ENCODE results near the gene PRR23A.

- TF ChIP-seq, protein P1, sequence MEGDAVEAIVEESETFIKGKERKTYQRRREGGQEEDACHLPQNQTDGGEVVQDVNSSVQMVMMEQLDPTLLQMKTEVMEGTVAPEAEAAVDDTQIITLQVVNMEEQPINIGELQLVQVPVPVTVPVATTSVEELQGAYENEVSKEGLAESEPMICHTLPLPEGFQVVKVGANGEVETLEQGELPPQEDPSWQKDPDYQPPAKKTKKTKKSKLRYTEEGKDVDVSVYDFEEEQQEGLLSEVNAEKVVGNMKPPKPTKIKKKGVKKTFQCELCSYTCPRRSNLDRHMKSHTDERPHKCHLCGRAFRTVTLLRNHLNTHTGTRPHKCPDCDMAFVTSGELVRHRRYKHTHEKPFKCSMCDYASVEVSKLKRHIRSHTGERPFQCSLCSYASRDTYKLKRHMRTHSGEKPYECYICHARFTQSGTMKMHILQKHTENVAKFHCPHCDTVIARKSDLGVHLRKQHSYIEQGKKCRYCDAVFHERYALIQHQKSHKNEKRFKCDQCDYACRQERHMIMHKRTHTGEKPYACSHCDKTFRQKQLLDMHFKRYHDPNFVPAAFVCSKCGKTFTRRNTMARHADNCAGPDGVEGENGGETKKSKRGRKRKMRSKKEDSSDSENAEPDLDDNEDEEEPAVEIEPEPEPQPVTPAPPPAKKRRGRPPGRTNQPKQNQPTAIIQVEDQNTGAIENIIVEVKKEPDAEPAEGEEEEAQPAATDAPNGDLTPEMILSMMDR (IDR thresholded peaks at IDR 0.05; ENCODE audit: low read depth, low read length, missing input control) = no peak
- TF ChIP-seq ZBTB33 (IDR thresholded peaks at IDR 0.05) = no peak
- no peak for TF ChIP-seq RXRA (IDR thresholded peaks at IDR 0.05)
These were observed 10.4 kb downstream of the PRR23A start for GRCh38 chr3:138995706-138996105.

All from liver (tissue), 3 donors.